Stimulated activated CD4-positive, alpha-beta T cell treated with anti-CD3 and anti-CD28 coated beads, Interleukin-12 subunit alpha, Interleukin-12 subunit beta, amount 100 ng/mL, for 24 hours (primary cell): ENCODE data around the gene HECW1.
"Not testable (repeated sequence)": the region's sequence is repeated elsewhere in the genome, so short reads cannot be mapped to it uniquely, and the experiment has no call there.

Experiments used
- DNase-seq, 2 experiments: peaks; one replicate each; pipeline ENCODE4 v3.0.0-alpha.2; 2020; ENCODE audit warnings: low read depth in 2 of 2

Gene HECW1

GRCh38 chr7:43537765-43538403 lies 425.4 kb downstream of the HECW1 start:
- DNase-seq, result no peak

GRCh38 chr7:43538404-43538771 lies 425.9 kb downstream of the HECW1 start:
- no peak for DNase-seq

GRCh38 chr7:43540471-43540870 lies 428.0 kb downstream of the HECW1 start:
- no peak for DNase-seq

GRCh38 chr7:43542716-43543115 lies 430.3 kb downstream of the HECW1 start:
- no peak for DNase-seq

GRCh38 chr7:43546231-43546630 lies 433.8 kb downstream of the HECW1 start:
- no peak for DNase-seq

- no peak for DNase-seq
Measured at GRCh38 chr7:43550427-43550826, 438.0 kb downstream of the HECW1 start.

- no peak for DNase-seq
Measured at GRCh38 chr7:43552122-43552521, 439.7 kb downstream of the HECW1 start.

GRCh38 chr7:43553999-43554398 lies 441.6 kb downstream of the HECW1 start:
- no peak for DNase-seq

- DNase-seq, result no peak
Measured at GRCh38 chr7:43554423-43554822, 442.0 kb downstream of the HECW1 start.

GRCh38 chr7:43557831-43558495 lies 445.5 kb downstream of the HECW1 start:
- no peak for DNase-seq

- no peak for DNase-seq
Measured at GRCh38 chr7:43559171-43559945, 446.9 kb downstream of the HECW1 start.

- DNase-seq, result no peak
Measured at GRCh38 chr7:43559946-43560335, 447.5 kb downstream of the HECW1 start.

- no peak for DNase-seq
Measured at GRCh38 chr7:43560742-43561330, 448.4 kb downstream of the HECW1 start.

- no peak for DNase-seq
Measured at GRCh38 chr7:43562383-43562782, 449.9 kb downstream of the HECW1 start.

- no peak for DNase-seq
Measured at GRCh38 chr7:43565786-43566185, 453.3 kb downstream of the HECW1 start.

GRCh38 chr7:43568529-43568928 lies 456.1 kb downstream of the HECW1 start:
- DNase-seq, result no peak

- no peak for DNase-seq
Measured at GRCh38 chr7:43569424-43569823, 457.0 kb downstream of the HECW1 start.

GRCh38 chr7:43570688-43571365 lies 458.4 kb downstream of the HECW1 start:
- no peak for DNase-seq

- no peak for DNase-seq
Measured at GRCh38 chr7:43572516-43573049, 460.1 kb downstream of the HECW1 start.

- DNase-seq, result not testable (repeated sequence)
Measured at GRCh38 chr7:43573832-43574231, 461.4 kb downstream of the HECW1 start.

GRCh38 chr7:43575506-43575905 lies 463.1 kb downstream of the HECW1 start:
- DNase-seq, result no peak

GRCh38 chr7:43576241-43576640 lies 463.8 kb downstream of the HECW1 start:
- no peak for DNase-seq
